ENCODE data around the gene FRMD5. TPM values are rescaled to one million over a fixed set of nuclear protein-coding genes. Genes with fewer than 3 reads are reported as not detected.

FRMD5 gene
- total RNA-seq, 1 experiment from 2014 or later: 17.4 TPM

DNA sequence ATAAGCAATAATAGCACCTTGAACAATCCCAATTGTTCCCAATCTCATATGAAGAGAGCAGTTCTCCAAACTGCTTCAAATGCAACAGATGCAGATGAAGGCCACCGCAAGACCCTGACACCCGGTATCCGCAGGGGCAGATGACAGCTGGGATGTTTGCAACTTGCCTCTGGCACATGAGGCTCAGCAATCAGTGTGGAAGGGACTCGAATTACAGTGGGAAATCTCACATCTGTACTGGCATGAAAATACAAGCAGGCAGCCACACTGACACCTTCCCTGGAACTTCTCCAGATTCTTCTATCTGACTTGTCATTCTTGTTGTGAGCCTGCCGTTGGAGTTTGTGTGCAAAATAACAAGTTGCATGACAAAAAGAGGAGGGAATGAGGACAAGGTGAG is 299.5 kb downstream of the FRMD5 start:
- Histone ChIP-seq H3K4me1 (peaks cover 4% of the 10 kb centered on the region), H3K9me3 (no peaks in the 10 kb centered on the region), H3K27me3 (replicated peaks; ENCODE audit: control insufficient read depth, insufficient read depth, low read length) (no peaks in the 10 kb centered on the region), H3K4me3 (ENCODE audit: low read depth, low read length) (no peak overlapping the region), H3K36me3 (ENCODE audit: control insufficient read depth, insufficient read depth, low read length) (no peaks in the 10 kb centered on the region)
- intact Hi-C loops (cut with micrococcal nuclease; ENCODE audit: unreplicated experiment): no loop called here
- no TSS peak for BruUV-seq (replicated peaks)
- H3K27me3 Mint-ChIP-seq (ENCODE audit: insufficient read depth, unreplicated experiment): no peaks in the 10 kb centered on the region
- ChIA-PET POLR2A (no interaction called here), CTCF (no interaction called here)
- H3K4me3 Mint-ChIP-seq (ENCODE audit: unreplicated experiment): no peak overlapping the region
- no peaks in the 10 kb centered on the region for H3K9me3 Mint-ChIP-seq (ENCODE audit: unreplicated experiment)
- H3K27ac Mint-ChIP-seq (ENCODE audit: unreplicated experiment): no peak overlapping the region
- no peak for TF ChIP-seq CTCF (IDR thresholded peaks at IDR 0.05; ENCODE audit: insufficient read depth in 1 of 2, low read depth in 1 of 2, low read length in 1 of 2, severe bottlenecking in 1 of 2, unreplicated experiment in 1 of 2)
- no peak for DNase-seq
- H3K4me1 Mint-ChIP-seq (ENCODE audit: low read depth, unreplicated experiment): peaks cover 4% of the 10 kb centered on the region
- H3K36me3 Mint-ChIP-seq (ENCODE audit: insufficient read depth, unreplicated experiment): peaks cover 17% of the 10 kb centered on the region

DNA sequence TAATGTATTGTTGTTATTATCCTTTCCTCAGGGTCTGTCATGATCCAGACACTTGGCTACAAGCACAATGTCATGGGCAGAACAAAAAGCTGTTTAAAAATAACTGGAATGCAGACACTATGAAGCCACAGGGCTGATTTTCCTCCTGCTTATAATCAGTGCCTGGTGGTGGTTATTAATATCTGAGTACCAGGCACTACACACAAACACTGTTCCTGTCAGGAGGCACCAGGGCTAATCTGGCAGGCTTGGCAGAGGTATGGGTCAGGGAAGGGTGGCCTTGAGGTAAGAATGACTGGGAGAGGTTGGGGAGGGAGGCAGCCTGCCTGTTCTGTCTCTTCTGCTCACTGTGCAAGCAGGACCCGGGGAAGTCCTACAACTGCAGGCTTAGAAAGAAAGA is 301.1 kb downstream of the FRMD5 start:
- POLR2A ChIA-PET: no interaction called here
- intact Hi-C loops (cut with micrococcal nuclease; ENCODE audit: unreplicated experiment): no loop called here

GRCh38 chr15:43889042-43889441 is 306.0 kb downstream of the FRMD5 start:
- Mint-ChIP-seq H3K4me1 (ENCODE audit: low read depth, unreplicated experiment) (peaks cover 31% of the 10 kb centered on the region), H3K4me3 (ENCODE audit: unreplicated experiment) (peak overlapping the region; percentile 33), H3K27ac (ENCODE audit: unreplicated experiment) (peak overlapping the region; percentile 48), H3K9me3 (ENCODE audit: unreplicated experiment) (no peaks in the 10 kb centered on the region), H3K27me3 (ENCODE audit: insufficient read depth, unreplicated experiment) (no peaks in the 10 kb centered on the region), H3K36me3 (ENCODE audit: insufficient read depth, unreplicated experiment) (peaks cover 10% of the 10 kb centered on the region)
- TF ChIP-seq CTCF (IDR thresholded peaks at IDR 0.05; ENCODE audit: insufficient read depth in 1 of 2, low read depth in 1 of 2, low read length in 1 of 2, severe bottlenecking in 1 of 2, unreplicated experiment in 1 of 2): no peak
- Histone ChIP-seq H3K27me3 (replicated peaks; ENCODE audit: control insufficient read depth, insufficient read depth, low read length) (no peaks in the 10 kb centered on the region), H3K36me3 (ENCODE audit: control insufficient read depth, insufficient read depth, low read length) (no peaks in the 10 kb centered on the region), H3K4me1 (peaks cover 32% of the 10 kb centered on the region), H3K4me3 (ENCODE audit: low read depth, low read length) (no peak overlapping the region), H3K9me3 (no peaks in the 10 kb centered on the region)
- intact Hi-C loops (cut with micrococcal nuclease; ENCODE audit: unreplicated experiment): loop anchor here (1.0 kb wide), 1 partner anchor 12 kb away; no protein-coding TSS in a partner anchor
- no TSS peak for BruUV-seq (replicated peaks)
- CTCF ChIA-PET: no interaction called here
- POLR2A ChIA-PET: interaction anchor here (1.0 kb wide), 1 partner anchor 64 kb away, joined by 5 read pairs; no protein-coding TSS in a partner anchor
- DNase-seq: peak; percentile 59

More for the DNA sequence above, 301.1 kb downstream of the FRMD5 start:
- Mint-ChIP-seq H3K27me3 (ENCODE audit: insufficient read depth, unreplicated experiment) (no peaks in the 10 kb centered on the region), H3K9me3 (ENCODE audit: unreplicated experiment) (no peaks in the 10 kb centered on the region), H3K27ac (ENCODE audit: unreplicated experiment) (peak overlapping the region; percentile 6), H3K4me1 (ENCODE audit: low read depth, unreplicated experiment) (peaks cover 19% of the 10 kb centered on the region), H3K4me3 (ENCODE audit: unreplicated experiment) (no peak overlapping the region), H3K36me3 (ENCODE audit: insufficient read depth, unreplicated experiment) (peaks cover 13% of the 10 kb centered on the region)
- no peak for DNase-seq
- no peaks in the 10 kb centered on the region for H3K9me3 ChIP-seq
- peaks cover 20% of the 10 kb centered on the region for H3K4me1 ChIP-seq
- CTCF ChIA-PET: no interaction called here
- no TSS peak for BruUV-seq (replicated peaks)
- no peak overlapping the region for H3K4me3 ChIP-seq (ENCODE audit: low read depth, low read length)
- no peak for TF ChIP-seq CTCF (IDR thresholded peaks at IDR 0.05; ENCODE audit: insufficient read depth in 1 of 2, low read depth in 1 of 2, low read length in 1 of 2, severe bottlenecking in 1 of 2, unreplicated experiment in 1 of 2)
- H3K36me3 ChIP-seq (ENCODE audit: control insufficient read depth, insufficient read depth, low read length): no peaks in the 10 kb centered on the region
- no peaks in the 10 kb centered on the region for H3K27me3 ChIP-seq (replicated peaks; ENCODE audit: control insufficient read depth, insufficient read depth, low read length)
